Activated naive CD4-positive, alpha-beta T cell treated with anti-CD3 and anti-CD28 coated beads for 36 hours (primary cell): ENCODE data around the gene WDR54. TPM values are rescaled to one million over a fixed set of nuclear protein-coding genes. Genes with fewer than 3 reads are reported as not detected.
A peak's percentile ranks its signal among the peaks of the same experiment; 100 is the strongest.
"Not testable (repeated sequence)": the region's sequence is repeated elsewhere in the genome, so short reads cannot be mapped to it uniquely, and the experiment has no call there.

ENCODE experiments used
- CTCF ChIA-PET: fragments of 350-600 bp; sonication (Branson Sonifier 250); formaldehyde crosslinking; loops from one replicate; lab custom pipeline; 2021; ENCODE audit warnings: antibody characterized with exemption; lab: Charles Lee
- DNase-seq: peaks from one replicate; pipeline ENCODE4 v3.0.0-alpha.2; 2020
- H3K27ac Mint-ChIP-seq: one replicate; pipeline ENCODE4 v1.8.0; 2021; ENCODE audit warnings: mild to moderate bottlenecking, mixed read lengths
- H3K27me3 Mint-ChIP-seq: one replicate; pipeline ENCODE4 v1.8.0; 2021; ENCODE audit warnings: low read depth, mixed read lengths
- H3K36me3 Mint-ChIP-seq: one replicate; pipeline ENCODE4 v1.8.0; 2021; ENCODE audit warnings: low read depth, mixed read lengths
- H3K4me1 Mint-ChIP-seq: one replicate; pipeline ENCODE4 v1.8.0; 2021; ENCODE audit warnings: low read depth, mixed read lengths
- H3K4me3 Mint-ChIP-seq: one replicate; pipeline ENCODE4 v1.8.0; 2021; ENCODE audit warnings: mild to moderate bottlenecking, moderate library complexity, mixed read lengths
- H3K9me3 Mint-ChIP-seq: one replicate; pipeline ENCODE4 v1.8.0; 2021; ENCODE audit warnings: mixed read lengths
- intact Hi-C: fragments of 100-400 bp; cut with micrococcal nuclease; formaldehyde crosslinking; loops from one replicate; pipeline ENCODE4 v1.15.1; 2023
- total RNA-seq, 2 experiments: library from RNA; stranded (reverse); gene quantifications; one replicate each; pipeline ENCODE4 v1.2.3, GENCODE V29; 2021

Gene WDR54
- total RNA-seq, 2 experiments from 2014 or later, result 67.2 to 70.8 TPM

- Mint-ChIP-seq H3K4me1 (peaks cover 11% of the 10 kb centered on the region), H3K4me3 (no peak overlapping the region), H3K27me3 (peaks cover 26% of the 10 kb centered on the region), H3K9me3 (no peaks in the 10 kb centered on the region), H3K36me3 (no peaks in the 10 kb centered on the region), H3K27ac (no peak overlapping the region)
- DNase-seq, result no peak
- intact Hi-C loops, result no loop called here
- CTCF ChIA-PET, result no interaction called here
These were observed 15.5 kb downstream of the WDR54 start for GRCh38 chr2:74436848-74437695.

- H3K27me3 Mint-ChIP-seq, result peaks cover 33% of the 10 kb centered on the region
These were observed 16.7 kb downstream of the WDR54 start for GRCh38 chr2:74438248-74438647.

GRCh38 chr2:74439373-74439772 is 17.8 kb downstream of the WDR54 start:
- Mint-ChIP-seq H3K4me1 (peaks cover 15% of the 10 kb centered on the region), H3K9me3 (no peaks in the 10 kb centered on the region), H3K4me3 (no peak overlapping the region), H3K36me3 (no peaks in the 10 kb centered on the region), H3K27me3 (peaks cover 35% of the 10 kb centered on the region), H3K27ac (no peak overlapping the region)
- CTCF ChIA-PET, result interaction anchor here (0.5 kb wide), 1 partner anchor 40 kb away, joined by 3 read pairs; no protein-coding TSS in a partner anchor
- intact Hi-C loops, result no loop called here
- DNase-seq, result no peak

More at GRCh38 chr2:74438248-74438647, 16.7 kb downstream of the WDR54 start:
- Mint-ChIP-seq H3K36me3 (no peaks in the 10 kb centered on the region), H3K27ac (no peak overlapping the region), H3K9me3 (no peaks in the 10 kb centered on the region), H3K4me1 (peaks cover 15% of the 10 kb centered on the region), H3K4me3 (no peak overlapping the region)
- CTCF ChIA-PET, result no interaction called here
- DNase-seq, result no peak
- intact Hi-C loops, result no loop called here

- Mint-ChIP-seq H3K27me3 (peaks cover 35% of the 10 kb centered on the region), H3K36me3 (no peaks in the 10 kb centered on the region), H3K4me1 (peaks cover 15% of the 10 kb centered on the region), H3K9me3 (no peaks in the 10 kb centered on the region), H3K27ac (no peak overlapping the region), H3K4me3 (peak overlapping the region; percentile 22)
- CTCF ChIA-PET, result interaction anchor here (0.5 to 1.1 kb wide), 5 partner anchors 13 to 1286 kb away, joined by 3 to 4 read pairs (median 3); no protein-coding TSS in a partner anchor
- no peak for DNase-seq
- intact Hi-C loops, result no loop called here
These were observed 18.4 kb downstream of the WDR54 start for GRCh38 chr2:74439803-74440377.

GRCh38 chr2:74440378-74441169 is 19.0 kb downstream of the WDR54 start:
- Mint-ChIP-seq H3K27me3 (peaks cover 37% of the 10 kb centered on the region), H3K27ac (no peak overlapping the region), H3K9me3 (no peaks in the 10 kb centered on the region), H3K36me3 (no peaks in the 10 kb centered on the region), H3K4me1 (peaks cover 15% of the 10 kb centered on the region), H3K4me3 (peak overlapping the region; percentile 22)
- DNase-seq, result peak; percentile 65
- CTCF ChIA-PET, result interaction anchor here (0.6 to 1.1 kb wide), 4 partner anchors 13 to 1287 kb away, joined by 3 to 4 read pairs (median 3); no protein-coding TSS in a partner anchor
- intact Hi-C loops, result loop anchor here (1.0 kb wide), 1 partner anchor 40 kb away; no protein-coding TSS in a partner anchor

- peaks cover 15% of the 10 kb centered on the region for H3K4me1 Mint-ChIP-seq
- intact Hi-C loops, result loop anchor here (1.0 kb wide), 1 partner anchor 39 kb away; no protein-coding TSS in a partner anchor
- H3K36me3 Mint-ChIP-seq, result no peaks in the 10 kb centered on the region
- CTCF ChIA-PET, result no interaction called here
- no peak overlapping the region for H3K27ac Mint-ChIP-seq
- H3K4me3 Mint-ChIP-seq, result peak overlapping the region; percentile 57
- H3K27me3 Mint-ChIP-seq, result peaks cover 37% of the 10 kb centered on the region
- DNase-seq, result no peak
- H3K9me3 Mint-ChIP-seq, result no peaks in the 10 kb centered on the region
These were observed 19.7 kb downstream of the WDR54 start for GRCh38 chr2:74441170-74441689.

- CTCF ChIA-PET, result interaction anchor here (0.5 to 0.7 kb wide), 2 partner anchors 13 to 145 kb away, joined by 3 to 5 read pairs; partner anchors contain the start of gene INO80B
- no peak within 1 kb of the TSS for H3K27ac Mint-ChIP-seq
- intact Hi-C loops, result loop anchor here (1.0 kb wide), 1 partner anchor 38 kb away; no protein-coding TSS in a partner anchor
These were observed 20.4 kb downstream of the WDR54 start, which contains the start of gene RTKN for GRCh38 chr2:74441690-74442482. TSS of gene RTKN (minus strand) at chr2:74441937. CDS start at chr2:74441816, 121 bp downstream.

GRCh38 chr2:74442483-74443297 is 21.2 kb downstream of the WDR54 start:
- Mint-ChIP-seq H3K4me3 (peak overlapping the region; percentile 59), H3K27me3 (peaks cover 37% of the 10 kb centered on the region), H3K4me1 (peaks cover 15% of the 10 kb centered on the region)
- CTCF ChIA-PET, result interaction anchor here (0.6 to 0.7 kb wide), 2 partner anchors 12 to 147 kb away, joined by 3 read pairs; partner anchors contain the start of gene INO80B
- H3K9me3 Mint-ChIP-seq, H3K27ac Mint-ChIP-seq, intact Hi-C loops, DNase-seq, H3K36me3 Mint-ChIP-seq: not testable (repeated sequence)

More at GRCh38 chr2:74441690-74442482, 20.4 kb downstream of the WDR54 start, which contains the start of gene RTKN:
- H3K9me3 Mint-ChIP-seq, result no peaks in the 10 kb centered on the region
- peaks cover 15% of the 10 kb centered on the region for H3K4me1 Mint-ChIP-seq
- peaks cover 37% of the 10 kb centered on the region for H3K27me3 Mint-ChIP-seq
- peak within 1 kb of the TSS; percentile 59 for H3K4me3 Mint-ChIP-seq
- DNase-seq, result peak; percentile 68
- H3K36me3 Mint-ChIP-seq, result no peaks in the 10 kb centered on the region

- no peaks in the 10 kb centered on the region for H3K9me3 Mint-ChIP-seq
- H3K27ac Mint-ChIP-seq, result no peak overlapping the region
- intact Hi-C loops, result no loop called here
- peaks cover 22% of the 10 kb centered on the region for H3K27me3 Mint-ChIP-seq
- peaks cover 15% of the 10 kb centered on the region for H3K4me1 Mint-ChIP-seq
- no peak for DNase-seq
- H3K36me3 Mint-ChIP-seq, result no peaks in the 10 kb centered on the region
- no peak overlapping the region for H3K4me3 Mint-ChIP-seq
- CTCF ChIA-PET, result interaction anchor here (1.1 kb wide), 1 partner anchor 10 kb away, joined by 3 read pairs; the partner anchor contains the start of gene INO80B
These were observed 23.2 kb downstream of the WDR54 start for GRCh38 chr2:74444498-74445318.
